ENCODE data around the gene MUC2.

MUC2 gene

GRCh38 chr11:1051356-1052132, 23.1 kb upstream of the MUC2 start:
- DNase-seq (ENCODE audit: low read depth), result no peak

GRCh38 chr11:1052133-1053011, 22.3 kb upstream of the MUC2 start:
- DNase-seq (ENCODE audit: low read depth), result no peak

- no peak for DNase-seq (ENCODE audit: low read depth)
Observed at GRCh38 chr11:1053121-1053901, 21.4 kb upstream of the MUC2 start.

- no peak for DNase-seq (ENCODE audit: low read depth)
Observed at GRCh38 chr11:1054143-1055108, 20.2 kb upstream of the MUC2 start.

GRCh38 chr11:1055109-1055703, 19.5 kb upstream of the MUC2 start:
- DNase-seq (ENCODE audit: low read depth), result no peak

- no peak for DNase-seq (ENCODE audit: low read depth)
Observed at GRCh38 chr11:1055990-1056771, 18.5 kb upstream of the MUC2 start.

GRCh38 chr11:1057806-1058205, 16.9 kb upstream of the MUC2 start:
- DNase-seq (ENCODE audit: low read depth), result no peak

- DNase-seq (ENCODE audit: low read depth), result no peak
Observed at GRCh38 chr11:1059759-1060158, 14.9 kb upstream of the MUC2 start.

GRCh38 chr11:1060410-1060809, 14.3 kb upstream of the MUC2 start:
- no peak for DNase-seq (ENCODE audit: low read depth)

- no peak for DNase-seq (ENCODE audit: low read depth)
Observed at GRCh38 chr11:1060852-1061616, 13.6 kb upstream of the MUC2 start.

GRCh38 chr11:1062075-1062820, 12.4 kb upstream of the MUC2 start:
- DNase-seq (ENCODE audit: low read depth), result no peak

- no peak for DNase-seq (ENCODE audit: low read depth)
Observed at GRCh38 chr11:1064167-1064566, 10.5 kb upstream of the MUC2 start.

GRCh38 chr11:1067812-1068496, 6.7 kb upstream of the MUC2 start:
- no peak for DNase-seq (ENCODE audit: low read depth)

GRCh38 chr11:1069740-1070139, 4.9 kb upstream of the MUC2 start:
- DNase-seq (ENCODE audit: low read depth), result no peak

GRCh38 chr11:1070594-1071462, 3.8 kb upstream of the MUC2 start:
- DNase-seq (ENCODE audit: low read depth), result no peak

- DNase-seq (ENCODE audit: low read depth), result no peak
Observed at GRCh38 chr11:1071571-1072115, 3.0 kb upstream of the MUC2 start.

Data from activated T-cell treated with anti-CD3 and anti-CD28 coated beads for 48 hours (primary cell).